Nephron (organoid): ENCODE measurements around the gene ETV4.
A peak's percentile ranks its signal among the peaks of the same experiment; 100 is the strongest.

Experiments used
- H3K27ac Mint-ChIP-seq, 3 experiments: 2 replicates each; pipeline ENCODE4 v1.8.0; 2020; ENCODE audit warnings: mixed read lengths in 3 of 3, mild to moderate bottlenecking in 2 of 3, moderate library complexity in 1 of 3
- H3K27me3 Mint-ChIP-seq: 2 replicates; pipeline ENCODE4 v1.8.0; 2021; ENCODE audit warnings: low read depth, mild to moderate bottlenecking, moderate library complexity, mixed read lengths
- H3K36me3 Mint-ChIP-seq: 2 replicates; pipeline ENCODE4 v1.8.0; 2020; ENCODE audit warnings: low read depth, mixed read lengths
- H3K4me1 Mint-ChIP-seq: 2 replicates; pipeline ENCODE4 v1.8.0; 2020; ENCODE audit warnings: mixed read lengths
- H3K4me3 Mint-ChIP-seq, 3 experiments: 2 replicates each; pipeline ENCODE4 v1.8.0; 2020; ENCODE audit warnings: mild to moderate bottlenecking in 3 of 3, mixed read lengths in 3 of 3, moderate library complexity in 2 of 3
- H3K9me3 Mint-ChIP-seq: 2 replicates; pipeline ENCODE4 v1.8.0; 2020; ENCODE audit warnings: mixed read lengths
- TF ChIP-seq, protein P1 (sequence below), 3 experiments: fragments of 200-600 bp; sonication (generic); IDR thresholded peaks; one replicate each; pipeline ENCODE4 v1.5.0; 2021; ENCODE audit warnings: antibody characterized with exemption in 3 of 3; ENCODE audit not compliant: unreplicated experiment in 3 of 3

ETV4 gene

DNA sequence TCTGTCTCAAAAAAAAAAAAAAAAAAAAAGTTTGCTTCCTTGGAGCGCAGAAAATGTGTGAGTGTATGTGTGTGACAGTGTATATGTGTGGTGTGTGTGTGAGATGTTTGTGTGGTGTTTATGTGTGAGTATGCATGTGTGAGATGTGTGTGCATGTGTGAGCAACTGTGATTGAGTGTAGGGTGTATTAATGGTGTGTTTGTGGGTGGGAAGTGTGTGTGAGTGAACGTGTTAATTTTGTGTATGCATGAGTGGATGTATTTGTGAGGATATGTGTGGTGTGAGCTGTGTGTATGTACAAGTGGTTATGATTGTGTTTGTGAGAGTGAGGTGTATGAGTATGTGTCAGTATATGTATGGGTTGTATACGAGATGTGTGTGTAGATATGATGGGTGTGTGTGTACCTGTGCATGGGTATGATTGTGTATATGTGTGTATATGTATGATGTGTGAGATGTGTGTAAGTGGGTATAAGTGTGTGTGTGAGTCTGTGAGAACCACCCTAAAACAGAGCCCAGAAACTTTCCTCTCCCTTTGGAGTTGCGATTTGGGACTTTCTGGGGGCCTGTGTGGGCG is 22.5 kb upstream of the ETV4 start:
- no peak overlapping the region for H3K27ac Mint-ChIP-seq
- H3K36me3 Mint-ChIP-seq, result no peaks in the 10 kb centered on the region
- no peak overlapping the region for H3K4me3 Mint-ChIP-seq
- peaks cover 20% of the 10 kb centered on the region for H3K27me3 Mint-ChIP-seq
- TF ChIP-seq, protein P1, sequence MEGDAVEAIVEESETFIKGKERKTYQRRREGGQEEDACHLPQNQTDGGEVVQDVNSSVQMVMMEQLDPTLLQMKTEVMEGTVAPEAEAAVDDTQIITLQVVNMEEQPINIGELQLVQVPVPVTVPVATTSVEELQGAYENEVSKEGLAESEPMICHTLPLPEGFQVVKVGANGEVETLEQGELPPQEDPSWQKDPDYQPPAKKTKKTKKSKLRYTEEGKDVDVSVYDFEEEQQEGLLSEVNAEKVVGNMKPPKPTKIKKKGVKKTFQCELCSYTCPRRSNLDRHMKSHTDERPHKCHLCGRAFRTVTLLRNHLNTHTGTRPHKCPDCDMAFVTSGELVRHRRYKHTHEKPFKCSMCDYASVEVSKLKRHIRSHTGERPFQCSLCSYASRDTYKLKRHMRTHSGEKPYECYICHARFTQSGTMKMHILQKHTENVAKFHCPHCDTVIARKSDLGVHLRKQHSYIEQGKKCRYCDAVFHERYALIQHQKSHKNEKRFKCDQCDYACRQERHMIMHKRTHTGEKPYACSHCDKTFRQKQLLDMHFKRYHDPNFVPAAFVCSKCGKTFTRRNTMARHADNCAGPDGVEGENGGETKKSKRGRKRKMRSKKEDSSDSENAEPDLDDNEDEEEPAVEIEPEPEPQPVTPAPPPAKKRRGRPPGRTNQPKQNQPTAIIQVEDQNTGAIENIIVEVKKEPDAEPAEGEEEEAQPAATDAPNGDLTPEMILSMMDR (IDR thresholded peaks at IDR 0.05; ENCODE audit: unreplicated experiment in 3 of 3), result no peak
- H3K9me3 Mint-ChIP-seq, result no peaks in the 10 kb centered on the region
- H3K4me1 Mint-ChIP-seq, result peaks cover 2% of the 10 kb centered on the region

- H3K4me1 Mint-ChIP-seq, result peaks cover 20% of the 10 kb centered on the region
Observed at GRCh38 chr17:43563600-43564594, 17.8 kb upstream of the ETV4 start.

GRCh38 chr17:43562679-43563599 is 16.8 kb upstream of the ETV4 start:
- H3K27me3 Mint-ChIP-seq, result peaks cover 51% of the 10 kb centered on the region
- H3K4me3 Mint-ChIP-seq, result no peak overlapping the region
- H3K9me3 Mint-ChIP-seq, result no peaks in the 10 kb centered on the region
- TF ChIP-seq, protein P1 (IDR thresholded peaks at IDR 0.05; ENCODE audit: unreplicated experiment in 3 of 3), result no peak
- H3K36me3 Mint-ChIP-seq, result no peaks in the 10 kb centered on the region
- peaks cover 20% of the 10 kb centered on the region for H3K4me1 Mint-ChIP-seq
- peak overlapping the region in 1 of 3 experiments; percentile 3 for H3K27ac Mint-ChIP-seq

More at GRCh38 chr17:43563600-43564594, 17.8 kb upstream of the ETV4 start:
- Mint-ChIP-seq H3K9me3 (no peaks in the 10 kb centered on the region), H3K36me3 (no peaks in the 10 kb centered on the region), H3K27me3 (peaks cover 51% of the 10 kb centered on the region), H3K27ac (no peak overlapping the region), H3K4me3 (no peak overlapping the region)
- TF ChIP-seq, protein P1 (IDR thresholded peaks at IDR 0.05; ENCODE audit: unreplicated experiment in 3 of 3), result no peak

DNA sequence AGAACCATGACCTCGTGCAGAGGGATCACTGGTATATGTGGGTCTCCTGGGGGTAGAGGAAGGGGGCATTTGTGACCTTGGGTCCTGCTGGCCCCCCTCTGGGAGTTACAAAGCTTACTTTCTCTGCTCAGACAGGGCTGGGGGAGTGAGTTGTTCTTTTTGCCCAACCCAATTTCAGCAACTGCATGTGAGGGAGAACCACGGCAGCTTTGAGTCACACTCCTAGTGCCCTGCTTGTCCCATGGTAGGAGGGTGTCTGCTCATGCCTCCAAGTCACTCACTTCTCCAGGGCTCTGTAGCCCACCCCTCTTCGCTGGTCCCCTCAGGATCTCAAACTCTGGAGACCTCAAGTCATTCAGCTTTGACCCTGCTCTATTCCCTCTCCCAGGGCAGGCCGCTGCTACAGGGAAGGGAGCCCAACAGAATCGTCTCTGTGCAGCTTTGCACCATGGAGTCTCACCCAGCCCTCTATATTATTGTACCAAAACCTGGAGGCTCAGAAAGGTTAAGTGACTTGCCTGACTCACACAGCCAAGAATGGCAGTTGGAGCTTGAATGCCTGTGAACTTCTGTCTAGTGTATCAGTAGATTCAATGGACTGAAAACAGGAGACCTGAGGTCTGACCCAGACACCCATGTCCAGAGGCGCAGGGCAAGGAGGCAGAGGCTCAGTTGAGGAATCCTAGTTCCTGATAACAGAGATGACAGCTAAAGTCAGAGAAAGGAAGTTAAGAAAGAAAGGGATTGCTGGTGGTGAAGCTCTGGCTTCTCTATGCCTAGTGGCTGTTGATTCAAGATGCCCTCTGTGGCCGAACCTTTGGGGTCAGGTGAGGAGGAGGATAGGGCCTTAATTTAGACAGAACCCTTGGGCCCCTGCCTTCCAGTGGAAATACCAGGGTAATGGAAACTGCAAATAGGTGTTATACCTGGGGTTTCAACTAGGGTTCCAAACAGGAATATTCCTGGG is 14.6 kb upstream of the ETV4 start:
- Mint-ChIP-seq H3K27ac (no peak overlapping the region), H3K4me1 (peaks cover 20% of the 10 kb centered on the region), H3K4me3 (no peak overlapping the region), H3K27me3 (peaks cover 59% of the 10 kb centered on the region), H3K36me3 (no peaks in the 10 kb centered on the region), H3K9me3 (no peaks in the 10 kb centered on the region)
- TF ChIP-seq, protein P1 (IDR thresholded peaks at IDR 0.05; ENCODE audit: unreplicated experiment in 3 of 3), result no peak
